Measurements from ENCODE around the gene RASGRP1. TPM values are rescaled to one million over a fixed set of nuclear protein-coding genes. Genes with fewer than 3 reads are reported as not detected.

The RASGRP1 gene
- polyA plus RNA-seq, 1 of the 3 experiments (the other 2 are of a cell fraction), result 0.03 TPM

DNA sequence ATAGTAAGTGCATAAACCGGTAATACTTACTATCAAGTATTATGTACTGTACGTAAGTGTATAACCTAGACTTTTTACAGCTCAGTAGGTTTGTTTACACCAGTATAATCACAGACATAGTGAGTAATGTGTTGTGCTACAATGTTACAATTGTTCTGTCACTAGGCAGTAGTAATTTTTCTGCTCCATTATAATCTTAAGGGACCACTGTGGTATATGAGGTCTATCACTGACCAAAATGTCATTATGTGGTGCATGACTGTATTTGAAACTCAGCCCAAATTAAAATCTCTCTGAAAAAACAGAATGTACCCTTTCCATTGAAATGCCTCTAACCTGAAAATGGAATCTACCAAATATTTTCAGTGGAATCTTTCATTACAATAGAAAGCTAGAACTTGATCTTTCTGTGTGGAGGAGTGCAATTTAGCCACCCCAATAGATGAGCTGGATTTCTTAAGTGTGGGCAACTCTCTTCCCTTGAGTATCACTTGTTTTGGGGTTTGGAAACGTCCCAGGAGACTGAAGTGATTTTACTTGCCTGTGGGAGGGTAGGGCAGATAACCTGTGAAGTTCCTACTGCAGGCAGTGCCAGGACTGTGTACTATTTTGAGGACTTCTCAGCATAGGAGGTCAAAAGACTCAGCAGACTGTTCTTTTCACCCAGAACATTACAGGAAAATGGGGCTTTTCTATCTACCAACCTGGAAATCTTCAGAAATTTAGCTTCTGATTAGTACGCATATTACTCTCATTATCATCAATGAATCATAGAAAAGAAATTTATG lies 59.7 kb downstream of the RASGRP1 start:
- POLR2A ChIA-PET, result no interaction called here
- H3K27me3 ChIP-seq (ENCODE audit: insufficient read depth), result no peaks in the 10 kb centered on the region
- no peak overlapping the region for H2AFZ ChIP-seq (ENCODE audit: low read depth)
- WGBS (ENCODE audit: low lambda C conversion rate), result 88% methylated on average over 4 of the region's 4 CpGs
- no peak overlapping the region for H3K4me3 ChIP-seq (ENCODE audit: low read depth in 2 of 2, low read length in 1 of 2)
- no peak overlapping the region for H3K4me2 ChIP-seq
- no peaks in the 10 kb centered on the region for H3K79me2 ChIP-seq (ENCODE audit: insufficient read depth)
- CTCF ChIA-PET, result interaction anchor here (0.6 to 1.9 kb wide), 6 partner anchors 10 to 1503 kb away, joined by 3 to 6 read pairs (median 4); partner anchors contain the start of gene RASGRP1
- no peaks in the 10 kb centered on the region for H3F3A ChIP-seq (replicated peaks; ENCODE audit: insufficient read depth)
- no peak for DNase-seq
- no peaks in the 10 kb centered on the region for H3K4me1 ChIP-seq (ENCODE audit: control insufficient read depth in 1 of 2, insufficient read depth in 2 of 2, low read depth in 1 of 2, low read length in 1 of 2)
- H3K27ac ChIP-seq (ENCODE audit: low read depth in 2 of 2, low read length in 1 of 2), result no peak overlapping the region
- no peaks in the 10 kb centered on the region for H3K9me3 ChIP-seq
- H3K9me2 ChIP-seq, result no peaks in the 10 kb centered on the region
- no peaks in the 10 kb centered on the region for H4K20me1 ChIP-seq (ENCODE audit: insufficient read depth)
- H3K36me3 ChIP-seq (replicated peaks in 1 of 2; ENCODE audit: control insufficient read depth in 1 of 2, insufficient read depth in 2 of 2, low read length in 1 of 2), result no peaks in the 10 kb centered on the region
- H3K9ac ChIP-seq, result no peak overlapping the region
- TF ChIP-seq, protein P1, sequence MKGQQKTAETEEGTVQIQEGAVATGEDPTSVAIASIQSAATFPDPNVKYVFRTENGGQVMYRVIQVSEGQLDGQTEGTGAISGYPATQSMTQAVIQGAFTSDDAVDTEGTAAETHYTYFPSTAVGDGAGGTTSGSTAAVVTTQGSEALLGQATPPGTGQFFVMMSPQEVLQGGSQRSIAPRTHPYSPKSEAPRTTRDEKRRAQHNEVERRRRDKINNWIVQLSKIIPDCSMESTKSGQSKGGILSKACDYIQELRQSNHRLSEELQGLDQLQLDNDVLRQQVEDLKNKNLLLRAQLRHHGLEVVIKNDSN (IDR thresholded peaks at IDR 0.05; ENCODE audit: borderline replicate concordance, low read depth), result no peak
- no peak for TF ChIP-seq JUND (IDR thresholded peaks at IDR 0.05)
- TF ChIP-seq FOXM1 (IDR thresholded peaks at IDR 0.05; ENCODE audit: low read depth), result no peak
- no peak for TF ChIP-seq MXI1 (IDR thresholded peaks at IDR 0.05; ENCODE audit: low read depth, low read length)
- TF ChIP-seq, protein P2, sequence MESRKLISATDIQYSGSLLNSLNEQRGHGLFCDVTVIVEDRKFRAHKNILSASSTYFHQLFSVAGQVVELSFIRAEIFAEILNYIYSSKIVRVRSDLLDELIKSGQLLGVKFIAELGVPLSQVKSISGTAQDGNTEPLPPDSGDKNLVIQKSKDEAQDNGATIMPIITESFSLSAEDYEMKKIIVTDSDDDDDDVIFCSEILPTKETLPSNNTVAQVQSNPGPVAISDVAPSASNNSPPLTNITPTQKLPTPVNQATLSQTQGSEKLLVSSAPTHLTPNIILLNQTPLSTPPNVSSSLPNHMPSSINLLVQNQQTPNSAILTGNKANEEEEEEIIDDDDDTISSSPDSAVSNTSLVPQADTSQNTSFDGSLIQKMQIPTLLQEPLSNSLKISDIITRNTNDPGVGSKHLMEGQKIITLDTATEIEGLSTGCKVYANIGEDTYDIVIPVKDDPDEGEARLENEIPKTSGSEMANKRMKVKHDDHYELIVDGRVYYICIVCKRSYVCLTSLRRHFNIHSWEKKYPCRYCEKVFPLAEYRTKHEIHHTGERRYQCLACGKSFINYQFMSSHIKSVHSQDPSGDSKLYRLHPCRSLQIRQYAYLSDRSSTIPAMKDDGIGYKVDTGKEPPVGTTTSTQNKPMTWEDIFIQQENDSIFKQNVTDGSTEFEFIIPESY (IDR thresholded peaks at IDR 0.05; ENCODE audit: borderline replicate concordance, low read depth), result no peak
- TF ChIP-seq, protein P3, sequence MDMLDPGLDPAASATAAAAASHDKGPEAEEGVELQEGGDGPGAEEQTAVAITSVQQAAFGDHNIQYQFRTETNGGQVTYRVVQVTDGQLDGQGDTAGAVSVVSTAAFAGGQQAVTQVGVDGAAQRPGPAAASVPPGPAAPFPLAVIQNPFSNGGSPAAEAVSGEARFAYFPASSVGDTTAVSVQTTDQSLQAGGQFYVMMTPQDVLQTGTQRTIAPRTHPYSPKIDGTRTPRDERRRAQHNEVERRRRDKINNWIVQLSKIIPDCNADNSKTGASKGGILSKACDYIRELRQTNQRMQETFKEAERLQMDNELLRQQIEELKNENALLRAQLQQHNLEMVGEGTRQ (IDR thresholded peaks at IDR 0.05; ENCODE audit: borderline replicate concordance, low read depth, low read length), result no peak
- TF ChIP-seq, protein P4, sequence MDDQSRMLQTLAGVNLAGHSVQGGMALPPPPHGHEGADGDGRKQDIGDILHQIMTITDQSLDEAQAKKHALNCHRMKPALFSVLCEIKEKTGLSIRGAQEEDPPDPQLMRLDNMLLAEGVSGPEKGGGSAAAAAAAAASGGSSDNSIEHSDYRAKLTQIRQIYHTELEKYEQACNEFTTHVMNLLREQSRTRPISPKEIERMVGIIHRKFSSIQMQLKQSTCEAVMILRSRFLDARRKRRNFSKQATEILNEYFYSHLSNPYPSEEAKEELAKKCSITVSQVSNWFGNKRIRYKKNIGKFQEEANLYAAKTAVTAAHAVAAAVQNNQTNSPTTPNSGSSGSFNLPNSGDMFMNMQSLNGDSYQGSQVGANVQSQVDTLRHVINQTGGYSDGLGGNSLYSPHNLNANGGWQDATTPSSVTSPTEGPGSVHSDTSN (IDR thresholded peaks at IDR 0.05), result no peak
- TF ChIP-seq, protein P5, sequence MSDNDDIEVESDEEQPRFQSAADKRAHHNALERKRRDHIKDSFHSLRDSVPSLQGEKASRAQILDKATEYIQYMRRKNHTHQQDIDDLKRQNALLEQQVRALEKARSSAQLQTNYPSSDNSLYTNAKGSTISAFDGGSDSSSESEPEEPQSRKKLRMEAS (IDR thresholded peaks at IDR 0.05; ENCODE audit: low read depth), result no peak
- TF ChIP-seq GATA2 (CRISPR knock-in tag; IDR thresholded peaks at IDR 0.05), result no peak
- TF ChIP-seq, protein P6, sequence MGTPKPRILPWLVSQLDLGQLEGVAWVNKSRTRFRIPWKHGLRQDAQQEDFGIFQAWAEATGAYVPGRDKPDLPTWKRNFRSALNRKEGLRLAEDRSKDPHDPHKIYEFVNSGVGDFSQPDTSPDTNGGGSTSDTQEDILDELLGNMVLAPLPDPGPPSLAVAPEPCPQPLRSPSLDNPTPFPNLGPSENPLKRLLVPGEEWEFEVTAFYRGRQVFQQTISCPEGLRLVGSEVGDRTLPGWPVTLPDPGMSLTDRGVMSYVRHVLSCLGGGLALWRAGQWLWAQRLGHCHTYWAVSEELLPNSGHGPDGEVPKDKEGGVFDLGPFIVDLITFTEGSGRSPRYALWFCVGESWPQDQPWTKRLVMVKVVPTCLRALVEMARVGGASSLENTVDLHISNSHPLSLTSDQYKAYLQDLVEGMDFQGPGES (IDR thresholded peaks at IDR 0.05; ENCODE audit: low read depth, low read length), result no peak

Measured in SK-N-SH (cell line).